Activated T-cell treated with anti-CD3 and anti-CD28 coated beads, Interleukin-2, amount 50 U/mL, for 24 hours (primary cell): Measurements from ENCODE around the gene NLGN4X.
"Not testable (repeated sequence)": the region's sequence is repeated elsewhere in the genome, so short reads cannot be mapped to it uniquely, and the experiment has no call there.

ENCODE experiments used
- DNase-seq: peaks from one replicate; pipeline ENCODE4 v3.0.0-alpha.2; 2020
- H3K27ac Mint-ChIP-seq: 2 replicates; pipeline ENCODE4 v1.8.0; 2020; ENCODE audit warnings: mild to moderate bottlenecking, mixed read lengths
- H3K27me3 Mint-ChIP-seq: 2 replicates; pipeline ENCODE4 v1.8.0; 2020; ENCODE audit warnings: mixed read lengths
- H3K36me3 Mint-ChIP-seq: 2 replicates; pipeline ENCODE4 v1.8.0; 2020; ENCODE audit warnings: low read depth, mixed read lengths
- H3K4me1 Mint-ChIP-seq: 2 replicates; pipeline ENCODE4 v1.8.0; 2020; ENCODE audit warnings: low read depth, mixed read lengths
- H3K4me3 Mint-ChIP-seq: 2 replicates; pipeline ENCODE4 v1.8.0; 2020; ENCODE audit warnings: mild to moderate bottlenecking, moderate library complexity, mixed read lengths
- H3K9me3 Mint-ChIP-seq: 2 replicates; pipeline ENCODE4 v1.8.0; 2020; ENCODE audit warnings: mixed read lengths

Gene NLGN4X

DNA sequence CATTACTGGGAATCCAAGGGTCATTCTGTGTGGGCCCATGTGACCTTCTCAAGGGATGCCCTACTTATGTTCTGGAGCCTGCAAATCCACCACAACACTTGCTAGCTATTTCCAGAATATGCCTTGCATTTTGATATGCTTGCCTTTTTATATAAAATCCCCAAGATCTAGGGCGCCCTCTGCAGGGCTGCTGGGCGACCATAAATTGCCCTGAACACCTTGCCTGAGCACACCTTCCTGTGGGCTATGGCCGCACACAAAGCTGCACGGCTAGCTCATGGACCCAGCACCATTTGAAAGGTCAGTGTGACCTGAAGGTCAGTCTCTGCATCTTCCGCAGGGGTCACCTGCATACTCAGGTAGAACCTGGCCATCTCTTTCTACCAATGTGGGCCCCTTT, 311.7 kb downstream of the NLGN4X start:
- H3K4me3 Mint-ChIP-seq = no peak overlapping the region
- H3K27ac Mint-ChIP-seq = no peak overlapping the region

DNA sequence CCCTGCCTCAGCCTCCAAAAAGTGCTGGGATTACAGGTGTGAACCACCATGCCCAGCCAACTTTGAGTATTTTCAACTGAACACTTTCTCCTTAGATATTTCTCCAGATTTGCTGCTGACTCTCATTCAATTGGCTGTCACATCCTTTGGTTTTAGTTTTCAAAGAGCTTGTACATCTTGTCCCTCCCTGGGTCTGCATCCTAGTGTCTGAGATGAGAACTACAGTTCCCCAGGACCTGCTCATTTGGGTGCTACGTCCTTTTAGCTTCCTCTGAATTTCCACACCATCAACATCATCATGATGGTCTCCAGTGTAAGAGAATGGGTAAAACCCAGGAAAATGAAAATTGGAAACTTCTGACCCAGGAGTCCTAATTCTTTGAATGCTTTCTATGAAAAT, 312.9 kb downstream of the NLGN4X start:
- H3K27ac Mint-ChIP-seq = no peak overlapping the region
- H3K27me3 Mint-ChIP-seq = no peaks in the 10 kb centered on the region
- H3K9me3 Mint-ChIP-seq = no peaks in the 10 kb centered on the region
- no peaks in the 10 kb centered on the region for H3K4me1 Mint-ChIP-seq
- H3K36me3 Mint-ChIP-seq = no peaks in the 10 kb centered on the region
- DNase-seq = no peak
- H3K4me3 Mint-ChIP-seq = no peak overlapping the region

More for the DNA sequence above, 311.7 kb downstream of the NLGN4X start:
- no peak for DNase-seq
- Mint-ChIP-seq H3K4me1 (no peaks in the 10 kb centered on the region), H3K36me3 (no peaks in the 10 kb centered on the region), H3K9me3 (no peaks in the 10 kb centered on the region), H3K27me3 (no peaks in the 10 kb centered on the region)

DNA sequence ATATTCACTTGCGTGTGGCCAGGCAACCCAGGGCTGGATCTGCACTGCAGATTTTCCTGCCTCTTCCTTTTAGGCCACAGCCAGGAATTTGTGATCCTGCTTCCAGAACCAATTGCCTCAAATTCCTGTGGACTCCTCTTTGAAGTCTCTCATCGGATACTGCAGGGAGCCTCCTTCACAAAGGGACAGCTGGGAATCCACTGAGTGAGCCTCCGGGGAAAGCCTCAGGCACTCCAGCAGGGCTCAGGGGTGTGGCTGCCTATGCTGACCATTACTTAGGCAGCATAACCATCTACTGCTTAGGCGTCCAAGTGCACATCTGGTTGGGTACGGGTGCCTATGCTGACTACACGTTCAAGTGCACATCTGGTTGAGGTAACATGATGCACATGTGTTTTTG, 321.5 kb downstream of the NLGN4X start:
- H3K4me1 Mint-ChIP-seq = no peaks in the 10 kb centered on the region
- DNase-seq = no peak
- no peak overlapping the region for H3K4me3 Mint-ChIP-seq
- no peaks in the 10 kb centered on the region for H3K36me3 Mint-ChIP-seq
- H3K27ac Mint-ChIP-seq = no peak overlapping the region
- H3K27me3 Mint-ChIP-seq = no peaks in the 10 kb centered on the region
- peaks cover 5% of the 10 kb centered on the region for H3K9me3 Mint-ChIP-seq

DNA sequence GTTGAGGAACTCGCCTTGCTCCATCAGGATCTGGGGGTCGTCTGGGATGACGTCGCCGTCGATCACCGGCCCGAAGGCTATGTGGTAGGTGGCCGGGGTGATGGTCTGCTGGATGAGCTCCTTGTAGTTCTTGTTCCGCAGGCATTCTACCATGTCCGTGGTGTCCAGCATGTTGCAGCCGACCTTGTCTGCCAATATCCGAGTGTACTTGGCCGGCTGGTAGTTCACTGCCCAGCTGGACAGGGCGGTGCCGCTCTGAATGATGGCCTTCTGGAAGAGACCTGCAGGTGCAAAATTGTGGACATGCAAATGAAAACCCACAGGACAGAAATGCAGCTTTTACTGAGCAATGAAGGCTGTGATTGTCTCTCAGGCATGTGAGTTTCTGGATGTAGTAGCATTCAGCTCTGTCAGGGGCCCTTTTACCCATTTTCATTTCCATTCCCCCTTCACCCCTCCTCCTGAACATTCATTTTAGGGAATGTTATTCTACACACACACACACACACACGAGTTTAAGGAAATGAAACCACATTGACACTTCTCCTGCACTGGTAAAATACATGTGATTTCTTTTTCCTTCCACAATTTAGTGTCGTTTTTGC, 325.0 kb downstream of the NLGN4X start:
- H3K9me3 Mint-ChIP-seq, DNase-seq, H3K36me3 Mint-ChIP-seq, H3K4me1 Mint-ChIP-seq, H3K27me3 Mint-ChIP-seq, H3K4me3 Mint-ChIP-seq, H3K27ac Mint-ChIP-seq: not testable (repeated sequence)

- DNase-seq = no peak
- Mint-ChIP-seq H3K4me3 (no peak overlapping the region), H3K27ac (no peak overlapping the region), H3K36me3 (no peaks in the 10 kb centered on the region), H3K9me3 (peaks cover 5% of the 10 kb centered on the region), H3K27me3 (no peaks in the 10 kb centered on the region), H3K4me1 (no peaks in the 10 kb centered on the region)
These were observed 330.2 kb downstream of the NLGN4X start for GRCh38 chrX:5898463-5898862.

DNA sequence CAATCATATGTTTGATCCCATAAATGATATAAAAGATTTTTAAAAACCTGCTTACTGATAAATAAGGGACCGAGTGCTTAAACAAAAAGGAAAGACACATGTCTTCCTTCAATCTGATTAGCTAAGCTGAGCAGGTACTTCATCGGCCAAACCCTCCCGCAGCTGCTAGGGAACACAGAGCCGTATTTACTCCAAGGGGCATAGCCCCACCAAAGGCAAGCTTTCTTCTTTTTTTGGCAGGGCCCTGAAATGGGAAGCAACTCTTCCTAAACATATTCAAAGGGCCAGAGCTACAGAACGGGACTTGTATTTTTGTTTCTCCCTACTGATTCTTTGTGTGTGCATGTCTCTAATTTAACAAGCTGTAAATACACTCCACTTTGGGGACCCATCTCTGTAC, 337.3 kb downstream of the NLGN4X start:
- Mint-ChIP-seq H3K27ac (no peak overlapping the region), H3K9me3 (no peaks in the 10 kb centered on the region), H3K4me3 (no peak overlapping the region), H3K36me3 (no peaks in the 10 kb centered on the region), H3K4me1 (no peaks in the 10 kb centered on the region), H3K27me3 (no peaks in the 10 kb centered on the region)
- no peak for DNase-seq

GRCh38 chrX:5876984-5877596, 351.6 kb downstream of the NLGN4X start:
- no peaks in the 10 kb centered on the region for H3K4me1 Mint-ChIP-seq
- H3K9me3 Mint-ChIP-seq = peaks cover 1% of the 10 kb centered on the region
- no peak overlapping the region for H3K27ac Mint-ChIP-seq
- no peaks in the 10 kb centered on the region for H3K27me3 Mint-ChIP-seq
- no peaks in the 10 kb centered on the region for H3K36me3 Mint-ChIP-seq
- no peak overlapping the region for H3K4me3 Mint-ChIP-seq
- DNase-seq = no peak

- no peak overlapping the region for H3K27ac Mint-ChIP-seq
- no peak for DNase-seq
- H3K36me3 Mint-ChIP-seq = no peaks in the 10 kb centered on the region
- no peak overlapping the region for H3K4me3 Mint-ChIP-seq
- H3K9me3 Mint-ChIP-seq = peaks cover 6% of the 10 kb centered on the region
- no peaks in the 10 kb centered on the region for H3K27me3 Mint-ChIP-seq
- no peaks in the 10 kb centered on the region for H3K4me1 Mint-ChIP-seq
These were observed 358.4 kb downstream of the NLGN4X start for GRCh38 chrX:5870238-5870637.

- DNase-seq = no peak
- H3K27me3 Mint-ChIP-seq = no peaks in the 10 kb centered on the region
- no peaks in the 10 kb centered on the region for H3K36me3 Mint-ChIP-seq
- H3K27ac Mint-ChIP-seq = no peak overlapping the region
- H3K4me3 Mint-ChIP-seq = no peak overlapping the region
- H3K4me1 Mint-ChIP-seq = no peaks in the 10 kb centered on the region
- H3K9me3 Mint-ChIP-seq = peaks cover 6% of the 10 kb centered on the region
These were observed 358.9 kb downstream of the NLGN4X start for GRCh38 chrX:5869786-5870185.

- DNase-seq = no peak
- H3K4me1 Mint-ChIP-seq = no peaks in the 10 kb centered on the region
- no peaks in the 10 kb centered on the region for H3K36me3 Mint-ChIP-seq
- no peaks in the 10 kb centered on the region for H3K27me3 Mint-ChIP-seq
- no peak overlapping the region for H3K27ac Mint-ChIP-seq
- H3K4me3 Mint-ChIP-seq = no peak overlapping the region
- H3K9me3 Mint-ChIP-seq = peaks cover 6% of the 10 kb centered on the region
These were observed 360.9 kb downstream of the NLGN4X start for GRCh38 chrX:5867778-5868177.

DNA sequence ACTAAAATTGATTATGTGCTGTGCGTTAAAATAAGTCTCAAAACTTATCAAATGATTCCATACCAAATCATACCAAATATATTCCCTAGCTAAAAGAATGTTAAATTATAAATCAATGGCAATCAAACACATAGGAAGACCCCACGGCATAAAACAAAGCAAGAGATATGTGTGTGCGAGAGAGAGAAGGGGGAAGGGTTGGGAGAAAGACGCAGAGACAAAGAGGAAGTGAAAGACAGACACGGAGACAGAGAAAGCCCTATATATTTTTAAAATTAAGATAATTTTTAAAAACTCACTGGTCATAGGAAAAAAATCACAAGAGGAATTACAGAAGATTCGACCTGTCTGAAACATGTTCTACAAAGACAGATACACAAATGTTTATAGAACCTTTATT, 371.4 kb downstream of the NLGN4X start:
- Mint-ChIP-seq H3K36me3 (no peaks in the 10 kb centered on the region), H3K9me3 (no peaks in the 10 kb centered on the region), H3K4me1 (no peaks in the 10 kb centered on the region), H3K27me3 (no peaks in the 10 kb centered on the region), H3K27ac (no peak overlapping the region), H3K4me3 (no peak overlapping the region)
- DNase-seq = no peak

GRCh38 chrX:5852941-5853340, 375.7 kb downstream of the NLGN4X start:
- Mint-ChIP-seq H3K9me3 (no peaks in the 10 kb centered on the region), H3K36me3 (no peaks in the 10 kb centered on the region), H3K4me1 (no peaks in the 10 kb centered on the region), H3K4me3 (no peak overlapping the region), H3K27me3 (no peaks in the 10 kb centered on the region), H3K27ac (no peak overlapping the region)
- DNase-seq = no peak

DNA sequence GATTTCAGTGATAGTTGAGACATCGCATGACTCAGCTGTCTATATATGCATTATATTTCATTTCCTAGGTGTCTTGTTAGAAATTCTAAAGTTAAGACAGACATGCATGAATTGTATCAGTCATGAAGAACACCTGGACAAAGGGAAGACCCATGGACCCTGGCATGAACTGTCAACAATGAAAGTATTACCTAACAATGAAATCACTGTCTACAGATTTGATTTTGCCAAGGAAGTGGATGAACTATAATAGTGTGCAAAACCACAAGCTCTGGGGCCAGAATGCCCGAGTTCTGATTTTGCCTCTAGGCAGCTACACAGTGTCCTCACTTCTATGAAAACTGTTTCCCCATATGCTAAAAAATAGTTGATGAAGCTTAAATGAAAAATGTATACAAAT, 386.1 kb downstream of the NLGN4X start:
- Mint-ChIP-seq H3K27me3 (no peaks in the 10 kb centered on the region), H3K9me3 (peaks cover 6% of the 10 kb centered on the region), H3K27ac (no peak overlapping the region), H3K36me3 (no peaks in the 10 kb centered on the region), H3K4me1 (no peaks in the 10 kb centered on the region), H3K4me3 (no peak overlapping the region)
- no peak for DNase-seq
